HG02938 (cell line): ENCODE results near the gene TUBB6.

ENCODE experiments used
- ATAC-seq: cut with Tn5 transposase; IDR thresholded peaks from one replicate; pipeline ENCODE4 v1.9.1; 2021; ENCODE audit warnings: mild to moderate bottlenecking, moderate library complexity; ENCODE audit not compliant: unreplicated experiment

TUBB6 gene

DNA sequence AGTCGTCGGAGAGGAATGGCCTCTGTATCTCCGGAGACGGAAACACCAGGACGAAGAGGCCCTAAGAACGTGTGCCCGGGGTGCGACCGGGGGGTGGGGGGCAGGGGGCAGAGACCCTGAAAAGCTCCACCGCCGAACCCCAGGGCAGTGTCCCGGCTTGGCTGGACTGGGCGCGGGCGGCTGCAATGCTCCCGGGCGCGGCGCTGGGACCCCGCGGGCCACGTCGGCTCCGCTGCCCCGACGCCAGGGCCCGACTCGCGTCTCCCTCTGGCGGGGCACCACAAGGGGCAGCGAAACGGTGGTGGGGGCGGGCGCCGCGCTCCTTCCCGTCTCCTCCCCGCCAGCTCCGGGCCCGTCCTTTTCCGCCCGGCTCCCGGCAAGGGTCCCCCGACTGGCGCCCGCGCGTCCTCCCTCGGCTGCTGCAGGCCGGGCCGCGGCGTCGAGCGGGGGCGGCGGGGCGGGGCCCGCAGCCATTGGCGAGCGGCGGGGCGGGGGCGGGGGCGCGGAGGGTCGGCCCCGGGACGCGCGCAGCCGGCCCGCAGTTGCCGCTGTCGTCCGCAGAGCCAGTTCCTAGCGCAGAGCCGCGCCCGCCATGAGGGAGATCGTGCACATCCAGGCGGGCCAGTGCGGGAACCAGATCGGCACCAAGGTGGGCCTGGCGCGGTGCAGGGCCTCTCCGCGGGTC, at the start of gene TUBB6:
Gene TUBB6 (plus strand): TSS at position 541 of the 685 bp plus-strand sequence. CDS start 52 bp downstream, at position 593.
- peak; percentile 63 for ATAC-seq

DNA sequence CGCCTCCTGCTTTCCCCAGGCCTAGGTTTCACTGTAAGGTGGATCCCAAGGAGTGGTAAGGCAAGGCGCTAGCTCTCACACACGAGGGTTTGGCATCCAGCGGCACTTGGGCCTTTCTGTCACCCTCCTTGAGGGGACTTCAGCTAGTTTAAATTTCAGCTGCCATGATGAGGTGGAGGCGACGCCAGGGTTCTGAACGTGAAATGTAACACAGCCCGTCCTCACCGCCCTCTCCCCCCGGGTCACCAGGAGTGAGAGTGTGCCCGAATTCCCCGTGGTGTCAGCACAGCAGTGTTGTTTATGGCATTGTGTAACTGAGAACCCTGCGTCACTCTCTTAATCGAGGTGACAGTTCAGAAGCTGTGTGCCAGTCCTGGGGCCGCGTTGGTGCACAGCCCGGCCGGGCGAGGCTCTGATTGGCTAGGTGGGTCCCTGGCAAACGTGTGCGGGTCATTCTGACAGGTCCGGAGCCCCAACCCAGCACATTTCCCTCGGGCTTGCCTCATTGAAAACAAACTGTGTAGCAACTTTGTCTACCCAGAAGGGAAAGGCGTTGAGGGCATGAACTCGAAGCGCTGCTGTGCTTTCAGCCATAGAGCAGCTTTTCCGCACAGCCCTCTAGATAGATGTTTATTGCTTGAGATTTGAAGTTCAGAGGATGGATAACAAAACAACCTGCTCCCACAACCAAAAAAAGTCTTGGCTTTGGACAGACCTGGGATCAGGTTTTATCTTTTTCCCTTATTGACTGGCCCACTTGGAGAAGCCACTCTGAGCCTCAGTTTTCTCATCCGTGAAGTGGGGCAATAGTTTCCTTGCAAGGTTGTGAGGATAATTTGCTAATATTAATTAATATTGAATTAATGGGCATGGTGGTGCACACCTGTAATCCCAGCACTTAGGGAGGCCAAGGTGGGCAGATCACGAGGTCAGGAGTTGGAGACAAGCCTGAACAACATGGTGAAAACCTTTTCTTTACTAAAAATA, 49.0 kb upstream of the TUBB6 start:
- no peak for ATAC-seq

DNA sequence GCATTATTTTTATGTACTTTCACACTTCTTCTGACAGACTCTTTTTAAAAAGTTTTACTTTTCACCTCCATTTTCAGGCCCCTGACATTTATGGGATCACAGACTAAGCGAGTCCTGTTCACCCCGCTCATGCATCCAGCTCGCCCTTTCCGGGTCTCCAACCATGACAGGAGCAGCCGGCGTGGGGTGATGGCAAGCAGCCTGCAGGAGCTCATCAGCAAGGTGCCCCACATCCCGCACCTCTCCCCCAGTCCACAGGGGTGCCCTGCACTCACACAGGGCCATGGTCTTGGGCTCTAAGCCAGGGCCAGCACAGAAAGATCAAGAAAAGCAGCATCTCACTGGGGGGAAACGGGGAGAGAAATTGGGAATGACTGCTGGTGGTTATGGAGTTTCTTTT, 45.3 kb upstream of the TUBB6 start:
- no peak for ATAC-seq

DNA sequence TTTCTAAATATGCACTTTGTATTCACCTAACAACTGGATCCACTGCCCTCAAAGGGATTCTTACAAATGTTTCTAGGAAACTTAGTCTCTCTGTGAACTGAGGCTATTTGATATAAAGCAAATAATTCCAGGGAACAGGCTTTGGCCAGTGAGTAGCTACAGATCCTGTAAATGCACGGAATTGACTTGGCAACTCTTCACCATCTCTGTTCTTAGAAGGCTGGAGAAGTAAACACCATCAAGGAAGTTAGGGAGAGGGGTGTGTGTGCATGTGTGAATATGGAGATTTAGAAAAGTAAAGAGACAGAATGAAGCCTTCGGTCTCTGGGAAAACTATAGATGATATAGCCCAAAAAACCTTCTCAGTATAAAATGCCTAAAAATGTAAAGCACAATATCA, 43.2 kb upstream of the TUBB6 start:
- ATAC-seq, result no peak

GRCh38 chr18:12271376-12272235, 36.4 kb upstream of the TUBB6 start:
- ATAC-seq, result peak; percentile 62

DNA sequence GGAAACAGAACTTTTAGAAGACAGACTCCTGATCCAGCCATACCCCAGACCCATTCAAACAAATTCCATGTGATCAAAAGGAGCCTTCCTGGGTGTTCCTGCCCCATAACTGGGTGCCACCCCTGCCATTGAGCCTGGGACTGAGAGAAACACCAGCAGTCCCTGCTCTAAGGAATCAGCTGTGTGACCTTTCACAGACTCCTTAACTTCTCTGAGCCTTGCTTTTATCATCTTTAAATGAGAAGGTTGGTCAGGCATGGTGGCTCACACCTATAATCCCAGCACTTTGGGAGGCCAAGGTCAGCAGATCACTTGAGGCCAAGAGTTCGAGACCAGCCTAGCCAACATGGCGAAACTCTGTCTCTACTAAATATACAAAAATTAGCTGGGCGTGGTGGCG, 33.2 kb upstream of the TUBB6 start:
- no peak for ATAC-seq

DNA sequence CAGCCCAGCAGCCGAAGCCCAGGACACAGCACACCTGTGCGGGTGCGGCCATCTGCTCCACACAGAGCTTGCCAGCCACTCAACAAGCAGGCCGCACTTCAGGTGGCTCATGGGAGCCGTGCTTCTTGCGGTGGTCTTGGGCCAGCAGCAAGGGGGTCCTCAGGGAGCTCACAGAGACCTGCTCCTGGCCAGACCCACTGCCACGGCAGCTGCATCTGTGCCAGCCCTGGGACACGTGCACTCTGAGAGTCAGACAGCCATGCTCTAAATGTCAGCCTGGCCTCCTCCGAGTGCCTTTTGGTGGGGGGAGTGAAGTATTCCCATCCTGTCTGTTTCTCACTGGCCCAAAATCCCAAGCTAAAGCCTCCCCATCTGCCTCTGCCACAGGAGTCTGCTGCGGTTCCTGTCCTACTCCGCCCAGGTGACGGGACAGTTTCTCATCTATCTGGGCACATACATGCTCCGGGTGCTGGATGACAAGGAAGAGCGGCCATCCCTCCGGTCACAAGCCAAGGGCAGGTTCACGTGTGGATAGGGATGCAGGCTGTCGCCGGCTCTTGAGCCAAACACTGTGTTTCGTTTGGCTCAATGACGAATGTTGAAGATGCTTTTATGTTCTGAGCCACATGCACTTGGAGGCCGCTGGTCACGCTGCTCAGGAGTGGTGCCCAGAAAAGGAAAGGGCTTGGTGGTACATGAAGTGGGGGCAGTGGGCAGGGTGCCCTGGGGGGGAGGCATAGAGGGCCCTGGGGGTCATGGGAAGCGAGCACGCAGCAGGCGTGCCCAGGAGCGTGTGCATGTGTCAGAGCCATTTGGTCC, 31.1 kb upstream of the TUBB6 start:
- ATAC-seq, result no peak

- ATAC-seq, result no peak
Measured at GRCh38 chr18:12278215-12278671, 29.8 kb upstream of the TUBB6 start.

GRCh38 chr18:12278741-12279682, 29.0 kb upstream of the TUBB6 start:
- no peak for ATAC-seq

DNA sequence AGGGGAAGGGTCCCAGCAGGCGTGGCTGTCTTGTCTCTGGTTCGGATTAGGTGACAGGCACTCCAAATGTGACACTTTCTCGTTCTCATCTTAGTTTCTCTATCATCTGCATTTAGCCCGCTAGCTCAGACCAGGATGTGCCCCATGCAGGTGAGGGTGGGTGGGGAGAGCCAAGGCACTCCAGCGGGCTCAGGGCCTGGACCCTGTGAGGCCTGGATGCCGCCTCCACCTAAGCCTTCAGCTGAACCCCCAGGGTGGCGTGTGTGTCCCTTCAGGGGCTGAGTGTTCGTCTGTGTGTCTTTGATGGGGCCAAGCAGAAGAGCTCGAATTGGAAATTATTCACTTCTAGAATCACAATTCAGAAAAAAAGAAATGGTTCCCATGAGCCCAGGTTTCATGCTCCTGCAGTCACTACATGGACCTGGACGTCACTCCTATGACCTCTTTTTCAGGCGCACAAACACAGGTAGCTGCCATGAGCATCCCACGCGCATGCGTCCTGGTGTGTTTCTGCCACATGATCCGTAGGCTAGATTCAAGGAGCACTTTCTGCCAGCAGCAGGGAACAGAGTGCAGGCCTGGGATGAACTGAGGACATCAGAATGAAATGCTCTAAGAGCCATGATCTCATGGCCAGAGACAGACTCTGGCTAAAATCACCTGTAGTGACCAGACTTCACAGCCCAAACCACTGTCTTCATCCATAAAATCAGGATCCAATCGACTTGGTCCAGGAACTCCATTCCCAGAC, 28.1 kb upstream of the TUBB6 start:
- ATAC-seq, result no peak

GRCh38 chr18:12281861-12282260, 26.2 kb upstream of the TUBB6 start:
- no peak for ATAC-seq

- no peak for ATAC-seq
Measured at GRCh38 chr18:12282442-12283039, 25.5 kb upstream of the TUBB6 start.

GRCh38 chr18:12283256-12283655, 24.8 kb upstream of the TUBB6 start:
- no peak for ATAC-seq

DNA sequence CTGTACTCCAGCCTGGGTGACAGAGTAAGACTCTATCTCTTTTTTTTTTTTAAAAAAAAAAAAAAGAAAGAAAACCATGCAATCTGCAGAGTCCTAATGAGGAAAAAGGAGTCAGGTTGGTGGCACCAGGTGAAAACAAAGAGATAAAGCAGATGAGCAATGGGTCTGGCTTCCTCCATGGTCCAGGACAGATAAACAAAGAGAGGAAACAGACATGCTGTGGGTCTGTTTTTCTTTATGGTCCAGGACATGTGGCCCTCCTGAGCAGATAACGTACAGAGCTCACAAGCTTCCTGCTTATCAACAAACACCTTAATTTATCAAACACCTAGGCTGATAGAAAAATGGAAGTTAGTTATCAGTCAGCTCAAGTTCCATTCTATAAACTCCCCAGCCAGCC, 24.4 kb upstream of the TUBB6 start:
- no peak for ATAC-seq

DNA sequence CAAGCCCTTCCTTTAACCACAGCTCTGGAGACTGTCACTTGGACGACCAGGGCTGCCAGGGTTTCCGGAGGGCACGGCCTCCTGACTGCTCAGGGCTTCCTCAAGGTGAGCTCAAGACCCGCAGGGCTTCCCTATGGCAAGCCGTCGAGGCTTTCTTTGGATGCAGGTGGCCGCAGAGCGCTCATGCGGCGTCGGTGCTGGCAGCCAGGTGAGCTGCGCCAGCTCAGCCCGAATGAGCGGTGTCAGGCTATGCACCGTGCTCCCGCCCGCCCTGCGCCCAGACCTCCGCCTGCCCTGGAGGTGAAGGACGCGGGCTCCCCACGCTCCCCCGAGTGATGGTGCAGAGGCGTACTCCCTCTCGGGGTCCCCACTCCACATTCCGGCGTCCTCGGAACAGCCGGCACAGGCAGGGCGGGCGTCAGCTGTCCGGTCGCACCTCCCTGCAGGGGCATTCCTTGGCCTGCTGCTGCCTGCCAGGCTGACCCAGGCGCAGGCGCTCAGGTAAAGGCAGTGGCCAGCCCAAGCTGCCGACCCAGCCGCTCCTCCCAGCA, 20.8 kb upstream of the TUBB6 start:
- no peak for ATAC-seq

- no peak for ATAC-seq
Measured at GRCh38 chr18:12287684-12288402, 20.2 kb upstream of the TUBB6 start.

GRCh38 chr18:12288403-12288755, 19.7 kb upstream of the TUBB6 start:
- ATAC-seq, result no peak
